Activated CD8-positive, alpha-beta T cell treated with anti-CD3 and anti-CD28 coated beads for 36 hours (primary cell): Measurements from ENCODE around the gene SUPT3H. TPM values are rescaled to one million over a fixed set of nuclear protein-coding genes. Genes with fewer than 3 reads are reported as not detected.

Source experiments
- ATAC-seq: fragments of 200-7000 bp; cut with Tn5 transposase; one replicate; pipeline ENCODE4 v1.10.0; 2021; ENCODE audit warnings: mild to moderate bottlenecking, moderate library complexity
- CTCF ChIA-PET: fragments of 350-600 bp; sonication (Branson Sonifier 250); formaldehyde crosslinking; loops from one replicate; lab custom pipeline; 2021; ENCODE audit warnings: antibody characterized with exemption; lab: Charles Lee
- POLR2A ChIA-PET: fragments of 350-600 bp; sonication (Branson Sonifier 250); formaldehyde crosslinking; loops from one replicate; lab custom pipeline; 2021; ENCODE audit warnings: antibody characterized with exemption; lab: Charles Lee
- DNase-seq: peaks from one replicate; pipeline ENCODE4 v3.0.0-alpha.2; 2020
- H3K27ac Mint-ChIP-seq: one replicate; pipeline ENCODE4 v1.8.0; 2021; ENCODE audit warnings: mild to moderate bottlenecking, mixed read lengths
- H3K27me3 Mint-ChIP-seq: one replicate; pipeline ENCODE4 v1.8.0; 2021; ENCODE audit warnings: mixed read lengths
- H3K36me3 Mint-ChIP-seq: one replicate; pipeline ENCODE4 v1.8.0; 2021; ENCODE audit warnings: low read depth, mixed read lengths
- H3K4me1 Mint-ChIP-seq: one replicate; pipeline ENCODE4 v1.8.0; 2021; ENCODE audit warnings: low read depth, mixed read lengths
- H3K4me3 Mint-ChIP-seq: one replicate; pipeline ENCODE4 v1.8.0; 2021; ENCODE audit warnings: mild to moderate bottlenecking, moderate library complexity, mixed read lengths
- H3K9me3 Mint-ChIP-seq: one replicate; pipeline ENCODE4 v1.8.0; 2021; ENCODE audit warnings: mixed read lengths
- CTCF ChIP-seq: fragments of 200-600 bp; IDR thresholded peaks from one replicate; pipeline ENCODE4 v1.8.0; 2022; ENCODE audit warnings: antibody characterized with exemption, mild to moderate bottlenecking
- intact Hi-C: fragments of 100-400 bp; cut with micrococcal nuclease; formaldehyde crosslinking; loops from one replicate; pipeline ENCODE4 v1.10.0; 2022
- total RNA-seq, 2 experiments: library from RNA; stranded (reverse); gene quantifications; one replicate each; pipeline ENCODE4 v1.2.3, GENCODE V29; 2021

Gene SUPT3H
- total RNA-seq, 2 experiments from 2014 or later: 20.0 to 20.2 TPM

GRCh38 chr6:45094831-45095230 lies 282.9 kb downstream of the SUPT3H start:
- TF ChIP-seq CTCF: no peak
- H3K36me3 Mint-ChIP-seq: peaks cover 6% of the 10 kb centered on the region
- DNase-seq: no peak
- CTCF ChIA-PET: interaction anchor here (0.9 kb wide), 1 partner anchor 45 kb away, joined by 3 read pairs; no protein-coding TSS in a partner anchor
- H3K27ac Mint-ChIP-seq: no peak overlapping the region
- H3K4me1 Mint-ChIP-seq: no peaks in the 10 kb centered on the region
- intact Hi-C loops: no loop called here
- no peaks in the 10 kb centered on the region for H3K27me3 Mint-ChIP-seq
- ATAC-seq: no peak
- H3K4me3 Mint-ChIP-seq: no peak overlapping the region
- POLR2A ChIA-PET: no interaction called here
- H3K9me3 Mint-ChIP-seq: no peaks in the 10 kb centered on the region

GRCh38 chr6:45092135-45092534 lies 285.6 kb downstream of the SUPT3H start:
- no peaks in the 10 kb centered on the region for H3K9me3 Mint-ChIP-seq
- no peaks in the 10 kb centered on the region for H3K4me1 Mint-ChIP-seq
- CTCF ChIA-PET: no interaction called here
- intact Hi-C loops: no loop called here
- ATAC-seq: no peak
- no peak overlapping the region for H3K27ac Mint-ChIP-seq
- DNase-seq: no peak
- no peak overlapping the region for H3K4me3 Mint-ChIP-seq
- H3K27me3 Mint-ChIP-seq: no peaks in the 10 kb centered on the region
- POLR2A ChIA-PET: no interaction called here
- TF ChIP-seq CTCF: no peak
- H3K36me3 Mint-ChIP-seq: peaks cover 3% of the 10 kb centered on the region

- ChIA-PET POLR2A (no interaction called here), CTCF (interaction anchor here (1.2 kb wide), 1 partner anchor 97 kb away, joined by 3 read pairs; no protein-coding TSS in a partner anchor)
- TF ChIP-seq CTCF: no peak
- intact Hi-C loops: no loop called here
- Mint-ChIP-seq H3K4me3 (no peak overlapping the region), H3K9me3 (peaks cover 5% of the 10 kb centered on the region), H3K27ac (no peak overlapping the region), H3K36me3 (peaks cover 11% of the 10 kb centered on the region), H3K4me1 (peaks cover 21% of the 10 kb centered on the region), H3K27me3 (no peaks in the 10 kb centered on the region)
- ATAC-seq (no peak), DNase-seq (no peak)
Measured at GRCh38 chr6:45086360-45087084, 291.2 kb downstream of the SUPT3H start.

GRCh38 chr6:45084257-45084656 lies 293.5 kb downstream of the SUPT3H start:
- Mint-ChIP-seq H3K27ac (peak overlapping the region; percentile 43), H3K4me1 (peaks cover 21% of the 10 kb centered on the region), H3K4me3 (no peak overlapping the region), H3K27me3 (no peaks in the 10 kb centered on the region), H3K36me3 (peaks cover 13% of the 10 kb centered on the region), H3K9me3 (peaks cover 14% of the 10 kb centered on the region)
- intact Hi-C loops: no loop called here
- ChIA-PET CTCF (no interaction called here), POLR2A (no interaction called here)
- no peak for TF ChIP-seq CTCF
- ATAC-seq (peak; percentile 51), DNase-seq (no peak)

- Mint-ChIP-seq H3K27ac (no peak overlapping the region), H3K4me1 (peaks cover 21% of the 10 kb centered on the region), H3K9me3 (peaks cover 28% of the 10 kb centered on the region), H3K36me3 (peaks cover 25% of the 10 kb centered on the region), H3K27me3 (no peaks in the 10 kb centered on the region), H3K4me3 (no peak overlapping the region)
- ATAC-seq: no peak
- no peak for DNase-seq
- POLR2A ChIA-PET: no interaction called here
- intact Hi-C loops: no loop called here
- CTCF ChIA-PET: no interaction called here
- no peak for TF ChIP-seq CTCF
Measured at GRCh38 chr6:45082091-45082490, 295.6 kb downstream of the SUPT3H start.
